H1 (cell line): ENCODE results near the gene OPALIN. TPM values are rescaled to one million over a fixed set of nuclear protein-coding genes. Genes with fewer than 3 reads are reported as not detected.

Experiments
- CTCF ChIA-PET: fragments of 300-600 bp; sonication (Branson Sonifier 250); formaldehyde crosslinking; loops from one replicate; lab custom pipeline; 2021; ENCODE audit not compliant: partially characterized antibody; lab: Charles Lee
- POLR2A ChIA-PET: fragments of 300-600 bp; sonication (Branson Sonifier 250); formaldehyde crosslinking; loops from one replicate; lab custom pipeline; 2021; ENCODE audit warnings: inconsistent platforms; ENCODE audit not compliant: partially characterized antibody; lab: Charles Lee
- DNase-seq, 2 experiments: peaks; one replicate each; pipeline versions ENCODE4 v3.0.0 to v3.0.0-alpha.2; 2010 to 2022; ENCODE audit warnings: low spot score in 2 of 2, low read depth in 1 of 2, mixed read lengths in 1 of 2
- FAIRE-seq: peaks from 2 replicates; lab custom pipeline; 2011; peaks lifted over from hg19 to GRCh38; lab: Jason Lieb, UNC
- H2AFZ ChIP-seq: 2 replicates; pipeline ENCODE4 v1.8.1; 2012; ENCODE audit warnings: low read length, inconsistent platforms
- H2AK5ac ChIP-seq: 2 replicates; pipeline ENCODE4 v1.6.1; 2013; ENCODE audit warnings: low read depth, low read length
- H2BK120ac ChIP-seq: replicated peaks from 2 replicates; pipeline ENCODE3; 2013; ENCODE audit warnings: low read depth, low read length, inconsistent platforms
- H2BK12ac ChIP-seq: 2 replicates; pipeline ENCODE4 v1.6.1; 2013; ENCODE audit warnings: low read depth, low read length
- H2BK15ac ChIP-seq: 2 replicates; pipeline ENCODE4 v1.6.1; 2013; ENCODE audit warnings: low read length
- H2BK20ac ChIP-seq: 2 replicates; pipeline ENCODE4 v1.6.1; 2013; ENCODE audit warnings: low read length
- H2BK5ac ChIP-seq: 2 replicates; pipeline ENCODE4 v1.6.1; 2013; ENCODE audit warnings: low read depth, low read length
- H3K14ac ChIP-seq: 2 replicates; pipeline ENCODE4 v1.6.1; 2013; ENCODE audit warnings: inconsistent platforms; ENCODE audit not compliant: insufficient read length
- H3K18ac ChIP-seq: 2 replicates; pipeline ENCODE4 v1.6.1; 2013; ENCODE audit warnings: low read length; ENCODE audit errors: extremely low read depth
- H3K23ac ChIP-seq: 2 replicates; pipeline ENCODE4 v1.6.1; 2013; ENCODE audit warnings: inconsistent platforms; ENCODE audit not compliant: insufficient read length
- H3K23me2 ChIP-seq: 2 replicates; pipeline ENCODE4 v1.6.1; 2013; ENCODE audit warnings: low read depth, low read length
- H3K27ac ChIP-seq: 2 replicates; pipeline ENCODE4 v1.6.1; 2011; ENCODE audit warnings: low read depth, low read length, inconsistent platforms
- H3K27me3 ChIP-seq, 4 experiments: replicated peaks in 1 of 4; 1 replicate in 1 of 4; 2 replicates in 3 of 4; pipeline versions ENCODE4 v1.6.1 to v1.8.1; 2011 to 2013; ENCODE audit warnings: low read length in 3 of 4, mild to moderate bottlenecking in 3 of 4, inconsistent platforms in 2 of 4, mixed read lengths in 2 of 4, moderate library complexity in 1 of 4; ENCODE audit not compliant: control insufficient read depth in 3 of 4, insufficient read depth in 3 of 4; ENCODE audit errors: extremely low read depth in 1 of 4
- H3K36me3 ChIP-seq, 4 experiments: 2 replicates each; pipeline versions ENCODE4 v1.6.1 to v1.8.1; 2011 to 2013; ENCODE audit warnings: mild to moderate bottlenecking in 4 of 4, low read length in 3 of 4, moderate library complexity in 2 of 4, control low read depth in 1 of 4, inconsistent platforms in 1 of 4; ENCODE audit not compliant: insufficient read depth in 4 of 4, control insufficient read depth in 2 of 4
- H3K4ac ChIP-seq: replicated peaks from 2 replicates; pipeline ENCODE3; 2013; ENCODE audit warnings: low read length, low read depth, mixed read lengths, inconsistent platforms; ENCODE audit not compliant: insufficient read length
- H3K4me1 ChIP-seq, 4 experiments: replicated peaks in 1 of 4; 1 replicate in 1 of 4; 2 replicates in 3 of 4; pipeline versions ENCODE4 v1.6.1 to v1.8.1; 2011 to 2013; ENCODE audit warnings: low read length in 3 of 4, inconsistent platforms in 2 of 4, mixed read lengths in 1 of 4; ENCODE audit not compliant: insufficient read depth in 4 of 4, control insufficient read depth in 3 of 4
- H3K4me2 ChIP-seq, 2 experiments: 2 replicates each; pipeline versions ENCODE4 v1.6.1 to v1.8.1; 2011 to 2013; ENCODE audit warnings: low read depth in 2 of 2, low read length in 2 of 2, control low read depth in 1 of 2, inconsistent platforms in 1 of 2, mild to moderate bottlenecking in 1 of 2; ENCODE audit not compliant: insufficient read depth in 1 of 2
- H3K4me3 ChIP-seq, 4 experiments: fragments of 200-600, 300-600 bp in 1 of 4; sonication (generic), shearing (Covaris generic), sonication (Bioruptor Twin) in 1 of 4; 2 replicates each; pipeline versions ENCODE4 v1.5.1 to v1.8.1; 2011 to 2016; ENCODE audit warnings: low read length in 4 of 4, low read depth in 3 of 4, control low read depth in 2 of 4, inconsistent platforms in 2 of 4, mild to moderate bottlenecking in 2 of 4, mixed read lengths in 1 of 4, moderate library complexity in 1 of 4; ENCODE audit not compliant: insufficient read depth in 2 of 4; ENCODE audit errors: extremely low read depth in 1 of 4
- H3K56ac ChIP-seq: replicated peaks from 2 replicates; pipeline ENCODE3; 2013; ENCODE audit warnings: low read depth, mild to moderate bottlenecking, mixed read lengths, low read length, inconsistent platforms; ENCODE audit not compliant: insufficient read length
- H3K79me1 ChIP-seq: 2 replicates; pipeline ENCODE4 v1.6.1; 2013; ENCODE audit warnings: low read depth, low read length, control low read depth
- H3K79me2 ChIP-seq, 2 experiments: 2 replicates each; pipeline versions ENCODE4 v1.6.1 to v1.8.1; 2012 to 2013; ENCODE audit warnings: low read length in 2 of 2, mild to moderate bottlenecking in 2 of 2, inconsistent platforms in 1 of 2; ENCODE audit not compliant: insufficient read depth in 2 of 2, control insufficient read depth in 1 of 2
- H3K9ac ChIP-seq, 4 experiments: replicated peaks in 1 of 4; 1 replicate in 1 of 4; 2 replicates in 3 of 4; pipeline versions ENCODE4 v1.6.1 to v1.8.1; 2011 to 2013; ENCODE audit warnings: low read depth in 3 of 4, low read length in 3 of 4, control low read depth in 2 of 4, mild to moderate bottlenecking in 2 of 4, moderate library complexity in 2 of 4, inconsistent platforms in 1 of 4; ENCODE audit errors: extremely low read depth in 1 of 4
- H3K9me3 ChIP-seq, 2 experiments: 2 replicates each; pipeline versions ENCODE4 v1.6.1 to v1.8.1; 2012 to 2013; ENCODE audit warnings: mild to moderate bottlenecking in 2 of 2, moderate library complexity in 2 of 2, control low read depth in 1 of 2, inconsistent platforms in 1 of 2, low read depth in 1 of 2, low read length in 1 of 2, mixed read lengths in 1 of 2; ENCODE audit not compliant: insufficient read depth in 2 of 2
- H4K20me1 ChIP-seq, 2 experiments: replicated peaks in 1 of 2; 2 replicates each; pipeline versions ENCODE3 to v1.8.1; 2011 to 2013; ENCODE audit warnings: inconsistent platforms in 2 of 2, low read length in 2 of 2, mild to moderate bottlenecking in 1 of 2; ENCODE audit not compliant: insufficient read depth in 2 of 2, control insufficient read depth in 1 of 2
- H4K5ac ChIP-seq: 2 replicates; pipeline ENCODE4 v1.6.1; 2013; ENCODE audit warnings: low read length, low read depth, mixed read lengths, inconsistent platforms; ENCODE audit not compliant: insufficient read length
- H4K8ac ChIP-seq: 2 replicates; pipeline ENCODE4 v1.8.0; 2013; ENCODE audit warnings: mild to moderate bottlenecking, moderate library complexity, low read length, inconsistent platforms; ENCODE audit not compliant: insufficient read depth; ENCODE audit errors: extremely low read depth
- H4K91ac ChIP-seq: replicated peaks from 2 replicates; pipeline ENCODE3; 2013; ENCODE audit warnings: low read length, mixed read lengths, inconsistent platforms; ENCODE audit not compliant: insufficient read length
- CEBPB ChIP-seq: IDR thresholded peaks from 2 replicates; pipeline ENCODE4 v1.6.1; 2012; ENCODE audit warnings: low read depth, low read length
- EGR1 ChIP-seq: IDR thresholded peaks from 2 replicates; pipeline ENCODE4 v1.6.1; 2011; ENCODE audit warnings: low read depth, low read length, borderline replicate concordance
- NRF1 ChIP-seq: IDR thresholded peaks from 2 replicates; pipeline ENCODE4 v1.6.1; 2011; ENCODE audit warnings: mild to moderate bottlenecking, low read depth, low read length, improper control_type of control experiment
- ZNF274 ChIP-seq: IDR thresholded peaks from 2 replicates; pipeline ENCODE4 v1.7.0; 2012; ENCODE audit warnings: low read length, borderline replicate concordance; ENCODE audit errors: extremely low read depth
- WGBS, 2 experiments: shearing (Covaris generic) in 1 of 2; methylation state at CpG; one replicate each; pipeline versions ENCODE4 v1.1.6 to v1.1.7; 2013 to 2015; ENCODE audit warnings: low lambda C conversion rate in 2 of 2, mixed read lengths in 2 of 2, inconsistent platforms in 1 of 2, low coverage in 1 of 2, missing lambda C conversion rate in 1 of 2; ENCODE audit not compliant: insufficient replicate concordance in 2 of 2, insufficient coverage in 1 of 2, insufficient read length in 1 of 2; ENCODE audit errors: extremely low coverage in 1 of 2, missing lambda C conversion rate in 1 of 2; 5-methylcytosine and 5-hydroxymethylcytosine counted together
- polyA plus RNA-seq, 7 experiments: library from polyadenylated mRNA; depleted of rRNA in 3 of 7; stranded (reverse) in 5 of 7; unstranded in 2 of 7; fragments of >200 nt in 5 of 7; fragments of 200-250 nt in 2 of 7; gene quantifications; 1 replicate in 5 of 7; 2 replicates in 1 of 7; 4 replicates in 1 of 7; pipeline versions ENCODE4 v1.2.1 to v1.2.3, GENCODE V29; 2011 to 2013; ENCODE audit warnings: missing spikeins in 2 of 7, mixed read lengths in 2 of 7
- total RNA-seq: library from RNA; stranded (reverse); fragmentation: NEBNext Ultra II Directional; extraction: Animal tissue kit (Norgen Biotek cat#: 25700); gene quantifications from 2 replicates; pipeline ENCODE4 v1.2.1, GENCODE V29; 2021

The OPALIN gene
- total and polyA plus RNA-seq, 2 of the 8 experiments (the other 6 are each of a cell fraction or from before 2014, with no cell fraction given): 0.03 TPM; not detected in 1

- Histone ChIP-seq H3K9me3 (no peaks in the 10 kb centered on the region), H2AK5ac (no peak overlapping the region), H3K23ac (no peak overlapping the region), H3K18ac (no peak overlapping the region), H3K27ac (no peak overlapping the region), H3K79me1 (no peaks in the 10 kb centered on the region), H3K79me2 (no peaks in the 10 kb centered on the region), H3K56ac (no peak overlapping the region), H4K5ac (no peak overlapping the region), H3K4me1 (no peaks in the 10 kb centered on the region; a peak in 1 of 7 replicates), H4K91ac (no peak overlapping the region), H3K23me2 (no peaks in the 10 kb centered on the region), H2BK20ac (no peak overlapping the region), H2BK12ac (no peak overlapping the region), H2BK5ac (no peak overlapping the region), H3K14ac (no peak overlapping the region), H3K4ac (no peak overlapping the region), H3K9ac (no peak overlapping the region), H2AFZ (no peak overlapping the region), H2BK120ac (no peak overlapping the region), H2BK15ac (no peak overlapping the region), H3K36me3 (no peaks in the 10 kb centered on the region), H4K20me1 (peaks cover 0 to 3% of the 10 kb centered on the region in 2 experiments), H3K4me2 (no peak overlapping the region), H3K27me3 (no peaks in the 10 kb centered on the region), H4K8ac (no peak overlapping the region), H3K4me3 (no peak overlapping the region)
- DNase-seq (no peak), FAIRE-seq (no peak)
- 78% methylated on average over 2 of the region's 2 CpGs; no CpG with 5 or more reads in 1 of the 2 experiments for WGBS, 2 experiments
- ChIA-PET CTCF (interaction anchor here (1.0 to 7.3 kb wide), 3 partner anchors 14 to 123 kb away, joined by 3 to 88 read pairs (median 5); no protein-coding TSS in a partner anchor), POLR2A (no interaction called here)
- no peak for TF ChIP-seq CEBPB
- no peak for TF ChIP-seq EGR1
- no peak for TF ChIP-seq NRF1
- no peak for TF ChIP-seq ZNF274
These were observed 28.4 kb upstream of the OPALIN start for GRCh38 chr10:96387161-96387560.
